GM12878 (cell line): ENCODE measurements around the gene PANK1. TPM values are rescaled to one million over a fixed set of nuclear protein-coding genes. Genes with fewer than 3 reads are reported as not detected.
A peak's percentile ranks its signal among the peaks of the same experiment; 100 is the strongest.

Experiments used
- ASH2L ChIP-seq: fragments of 300-600, 200-600 bp; sonication (generic); IDR thresholded peaks from 2 replicates; pipeline ENCODE4 v1.6.1; 2017; ENCODE audit warnings: low read depth, mild to moderate bottlenecking, borderline replicate concordance
- BCL11A ChIP-seq: IDR thresholded peaks from 2 replicates; pipeline ENCODE4 v1.6.1; 2011; ENCODE audit warnings: low read depth, low read length
- BRCA1 ChIP-seq: IDR thresholded peaks from 2 replicates; pipeline ENCODE4 v1.6.1; 2011; ENCODE audit warnings: low read depth, low read length, improper control_type of control experiment
- CREB1 ChIP-seq: IDR thresholded peaks from 2 replicates; pipeline ENCODE4 v1.6.1; 2012; ENCODE audit warnings: low read depth, mild to moderate bottlenecking, inconsistent platforms
- EZH2 ChIP-seq: IDR thresholded peaks from 2 replicates; pipeline ENCODE4 v1.6.1; 2012; ENCODE audit warnings: low read depth, mild to moderate bottlenecking, control low read depth, inconsistent platforms, low read length, borderline replicate concordance; ENCODE audit not compliant: control insufficient read depth
- GABPA ChIP-seq: IDR thresholded peaks from 2 replicates; pipeline ENCODE4 v1.6.1; 2014; ENCODE audit warnings: antibody characterized with exemption, low read depth, mild to moderate bottlenecking, inconsistent platforms
- HDAC2 ChIP-seq: fragments of 200-600 bp; sonication (generic); IDR thresholded peaks from 2 replicates; pipeline ENCODE4 v1.6.1; 2017
- HDAC6 ChIP-seq: fragments of 200-600 bp; sonication (generic); IDR thresholded peaks from one replicate; pipeline ENCODE4 v1.8.0; 2017; ENCODE audit warnings: antibody characterized with exemption; ENCODE audit not compliant: unreplicated experiment
- IRF4 ChIP-seq: IDR thresholded peaks from 2 replicates; pipeline ENCODE4 v1.6.1; 2011; ENCODE audit warnings: low read depth, low read length
- JUNB ChIP-seq: IDR thresholded peaks from 2 replicates; pipeline ENCODE4 v1.6.1; 2016; ENCODE audit warnings: antibody characterized with exemption, mild to moderate bottlenecking
- MYB ChIP-seq: fragments of 150-350 bp; IDR thresholded peaks from 2 replicates; pipeline ENCODE4 v1.6.1; 2014; ENCODE audit warnings: mild to moderate bottlenecking, low read depth, low read length, borderline replicate concordance
- MYC ChIP-seq: IDR thresholded peaks from 2 replicates; pipeline ENCODE4 v1.6.1; 2011; ENCODE audit warnings: mild to moderate bottlenecking, low read length, moderate library complexity, inconsistent platforms; ENCODE audit not compliant: insufficient read depth, insufficient replicate concordance, insufficient read length, severe bottlenecking
- NFXL1 ChIP-seq: fragments of 450-650 bp; IDR thresholded peaks from 2 replicates; pipeline ENCODE4 v1.6.1; 2017; ENCODE audit warnings: antibody characterized with exemption, mild to moderate bottlenecking, borderline replicate concordance
- PAX5 ChIP-seq: IDR thresholded peaks from 2 replicates; pipeline ENCODE4 v1.6.1; 2011; ENCODE audit warnings: low read depth, low read length, borderline replicate concordance
- PAX8 ChIP-seq: fragments of 450-650 bp; IDR thresholded peaks from 2 replicates; pipeline ENCODE4 v1.6.1; 2017; ENCODE audit warnings: mild to moderate bottlenecking, moderate library complexity
- POLR2AphosphoS2 ChIP-seq: IDR thresholded peaks from 2 replicates; pipeline ENCODE4 v1.6.1; 2011; ENCODE audit warnings: low read depth, mild to moderate bottlenecking, low read length, improper control_type of control experiment, moderate library complexity
- SIN3A ChIP-seq: IDR thresholded peaks from 2 replicates; pipeline ENCODE4 v1.6.1; 2012; ENCODE audit warnings: low read depth, low read length, improper control_type of control experiment
- SMARCA5 ChIP-seq: fragments of 450-650 bp; IDR thresholded peaks from 2 replicates; pipeline ENCODE4 v1.6.1; 2017; ENCODE audit warnings: mild to moderate bottlenecking
- SREBF2 ChIP-seq: IDR thresholded peaks from 2 replicates; pipeline ENCODE4 v1.6.1; 2012; ENCODE audit warnings: mild to moderate bottlenecking, low read length
- STAT1 ChIP-seq: fragments of 450-650 bp; conservative IDR thresholded peaks from 2 replicates; pipeline ENCODE4 v1.6.1; 2014; ENCODE audit warnings: antibody characterized with exemption, mild to moderate bottlenecking
- TCF7 ChIP-seq: IDR thresholded peaks from 2 replicates; pipeline ENCODE4 v1.6.1; 2014; ENCODE audit warnings: antibody characterized with exemption, borderline replicate concordance
- ZNF217 ChIP-seq: fragments of 450-650 bp; IDR thresholded peaks from 2 replicates; pipeline ENCODE4 v1.6.1; 2017; ENCODE audit warnings: antibody characterized with exemption, mild to moderate bottlenecking
- ZNF24 ChIP-seq: fragments of 450-650 bp; IDR thresholded peaks from 2 replicates; pipeline ENCODE4 v1.6.1; 2017; ENCODE audit warnings: antibody characterized with exemption, mild to moderate bottlenecking
- polyA plus RNA-seq, 11 experiments: library from polyadenylated mRNA; depleted of rRNA in 4 of 11; unstranded in 6 of 11; stranded (reverse) in 5 of 11; fragments of >200 nt; fragmentation: Nextera tagmentation in 4 of 11; fragmentation: Illumina TruSeq in 1 of 11; extraction: Ambion mirVana in 4 of 11; extraction: Trizol in 1 of 11; gene quantifications; 1 replicate in 1 of 11; 2 replicates in 10 of 11; pipeline versions ENCODE4 v1.2.1 to v1.2.3, GENCODE V29; 2011 to 2016; ENCODE audit warnings: inconsistent platforms in 2 of 11, missing spikeins in 2 of 11, low read depth in 1 of 11
- total RNA-seq, 4 experiments: library from RNA; depleted of rRNA in 3 of 4; stranded (reverse); fragments of >200 nt in 3 of 4; fragmentation: Illumina TruSeq in 1 of 4; extraction: Trizol in 1 of 4; gene quantifications; 2 replicates each; pipeline versions ENCODE4 v1.2.1 to v1.2.3, GENCODE V29; 2013 to 2021
- TF ChIP-seq, protein P1 (sequence below): fragments of 450-650 bp; IDR thresholded peaks from 2 replicates; pipeline ENCODE4 v1.6.1; 2018; ENCODE audit warnings: mild to moderate bottlenecking, low read depth, moderate library complexity; ENCODE audit not compliant: partially characterized antibody
- TF ChIP-seq, protein P2 (sequence below): fragments of 450-650 bp; IDR thresholded peaks from 2 replicates; pipeline ENCODE4 v1.6.1; 2014; ENCODE audit warnings: mild to moderate bottlenecking
- TF ChIP-seq, protein P3 (sequence below): IDR thresholded peaks from 2 replicates; pipeline ENCODE4 v1.6.1; 2011; ENCODE audit warnings: borderline replicate concordance, low read depth, mild to moderate bottlenecking, moderate library complexity, mixed read lengths, low read length; ENCODE audit not compliant: insufficient read depth; ENCODE audit errors: extremely low read length
- TF ChIP-seq, protein P4 (sequence below): fragments of 450-650 bp; IDR thresholded peaks from 2 replicates; pipeline ENCODE4 v1.6.1; 2017; ENCODE audit warnings: borderline replicate concordance

The PANK1 gene
- total and polyA plus RNA-seq, 10 of the 15 experiments (the other 5 are each of a cell fraction or from before 2014, with no cell fraction given) = 1.9 to 10.6 (median 5.8) TPM

DNA sequence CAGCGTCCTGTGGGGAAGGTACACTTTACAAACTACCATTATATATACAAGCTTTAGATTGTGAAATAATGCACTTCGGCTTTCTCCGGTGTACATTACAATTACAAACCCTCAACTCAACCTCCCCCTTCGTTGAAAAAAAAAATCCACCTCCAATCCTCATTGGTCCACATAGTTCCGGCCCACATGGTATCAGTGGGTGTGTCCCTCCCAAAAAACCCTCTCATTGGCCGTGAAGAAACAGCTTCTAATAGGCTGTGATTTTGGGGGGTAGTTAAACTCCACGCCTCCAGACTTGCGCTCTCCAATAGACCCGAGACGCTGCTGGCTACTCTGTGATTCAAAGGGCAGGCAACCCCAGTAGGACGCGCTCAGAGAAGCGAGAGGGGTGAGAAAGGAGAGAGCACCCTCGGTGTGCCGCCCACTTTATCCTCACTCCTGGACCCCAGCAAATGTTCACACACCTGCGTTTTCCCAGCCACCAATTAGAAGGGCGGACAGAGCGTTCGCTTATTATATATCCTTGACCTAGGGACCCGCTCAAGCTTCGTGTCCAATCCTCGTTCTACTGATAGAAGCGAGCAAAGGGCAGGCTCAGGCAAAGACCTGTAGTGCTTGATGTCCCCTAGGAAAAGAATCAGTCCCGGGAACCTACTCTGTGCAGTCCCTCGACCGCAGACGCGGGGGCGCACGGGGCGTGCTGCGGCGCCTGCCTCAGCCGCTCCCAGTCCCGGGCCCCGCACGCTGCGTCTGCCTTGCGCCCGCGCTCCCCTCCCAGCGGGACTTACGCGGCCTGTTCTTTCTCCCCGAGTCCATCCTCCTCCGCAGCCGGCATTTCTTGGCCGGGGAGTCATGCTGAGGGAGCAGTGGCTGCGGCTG, 991 bp downstream of the PANK1 start (continued):
- TF ChIP-seq, protein P1, sequence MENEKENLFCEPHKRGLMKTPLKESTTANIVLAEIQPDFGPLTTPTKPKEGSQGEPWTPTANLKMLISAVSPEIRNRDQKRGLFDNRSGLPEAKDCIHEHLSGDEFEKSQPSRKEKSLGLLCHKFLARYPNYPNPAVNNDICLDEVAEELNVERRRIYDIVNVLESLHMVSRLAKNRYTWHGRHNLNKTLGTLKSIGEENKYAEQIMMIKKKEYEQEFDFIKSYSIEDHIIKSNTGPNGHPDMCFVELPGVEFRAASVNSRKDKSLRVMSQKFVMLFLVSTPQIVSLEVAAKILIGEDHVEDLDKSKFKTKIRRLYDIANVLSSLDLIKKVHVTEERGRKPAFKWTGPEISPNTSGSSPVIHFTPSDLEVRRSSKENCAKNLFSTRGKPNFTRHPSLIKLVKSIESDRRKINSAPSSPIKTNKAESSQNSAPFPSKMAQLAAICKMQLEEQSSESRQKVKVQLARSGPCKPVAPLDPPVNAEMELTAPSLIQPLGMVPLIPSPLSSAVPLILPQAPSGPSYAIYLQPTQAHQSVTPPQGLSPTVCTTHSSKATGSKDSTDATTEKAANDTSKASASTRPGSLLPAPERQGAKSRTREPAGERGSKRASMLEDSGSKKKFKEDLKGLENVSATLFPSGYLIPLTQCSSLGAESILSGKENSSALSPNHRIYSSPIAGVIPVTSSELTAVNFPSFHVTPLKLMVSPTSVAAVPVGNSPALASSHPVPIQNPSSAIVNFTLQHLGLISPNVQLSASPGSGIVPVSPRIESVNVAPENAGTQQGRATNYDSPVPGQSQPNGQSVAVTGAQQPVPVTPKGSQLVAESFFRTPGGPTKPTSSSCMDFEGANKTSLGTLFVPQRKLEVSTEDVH = no peak
- TF ChIP-seq SMARCA5 (no peak), SREBF2 (no peak), ZNF24 (no peak), IRF4 (no peak), TCF7 (no peak), STAT1 (no peak), PAX5 (no peak), ZNF217 (no peak), ASH2L (no peak), MYB (no peak), JUNB (no peak), NFXL1 (no peak), SIN3A (0 out of 2 replicates have a peak, but pooled peaks have one; percentile 63), EZH2 (no peak), BCL11A (no peak), MYC (no peak), HDAC2 (no peak), CREB1 (peak; percentile 58), PAX8 (no peak), BRCA1 (no peak), HDAC6 (no peak), POLR2AphosphoS2 (peak; percentile 74; the same call in 1 of the 2 replicates), GABPA (no peak)
- TF ChIP-seq, protein P2, sequence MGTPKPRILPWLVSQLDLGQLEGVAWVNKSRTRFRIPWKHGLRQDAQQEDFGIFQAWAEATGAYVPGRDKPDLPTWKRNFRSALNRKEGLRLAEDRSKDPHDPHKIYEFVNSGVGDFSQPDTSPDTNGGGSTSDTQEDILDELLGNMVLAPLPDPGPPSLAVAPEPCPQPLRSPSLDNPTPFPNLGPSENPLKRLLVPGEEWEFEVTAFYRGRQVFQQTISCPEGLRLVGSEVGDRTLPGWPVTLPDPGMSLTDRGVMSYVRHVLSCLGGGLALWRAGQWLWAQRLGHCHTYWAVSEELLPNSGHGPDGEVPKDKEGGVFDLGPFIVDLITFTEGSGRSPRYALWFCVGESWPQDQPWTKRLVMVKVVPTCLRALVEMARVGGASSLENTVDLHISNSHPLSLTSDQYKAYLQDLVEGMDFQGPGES = no peak
- TF ChIP-seq, protein P3, sequence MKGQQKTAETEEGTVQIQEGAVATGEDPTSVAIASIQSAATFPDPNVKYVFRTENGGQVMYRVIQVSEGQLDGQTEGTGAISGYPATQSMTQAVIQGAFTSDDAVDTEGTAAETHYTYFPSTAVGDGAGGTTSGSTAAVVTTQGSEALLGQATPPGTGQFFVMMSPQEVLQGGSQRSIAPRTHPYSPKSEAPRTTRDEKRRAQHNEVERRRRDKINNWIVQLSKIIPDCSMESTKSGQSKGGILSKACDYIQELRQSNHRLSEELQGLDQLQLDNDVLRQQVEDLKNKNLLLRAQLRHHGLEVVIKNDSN = no peak
- TF ChIP-seq, protein P4, sequence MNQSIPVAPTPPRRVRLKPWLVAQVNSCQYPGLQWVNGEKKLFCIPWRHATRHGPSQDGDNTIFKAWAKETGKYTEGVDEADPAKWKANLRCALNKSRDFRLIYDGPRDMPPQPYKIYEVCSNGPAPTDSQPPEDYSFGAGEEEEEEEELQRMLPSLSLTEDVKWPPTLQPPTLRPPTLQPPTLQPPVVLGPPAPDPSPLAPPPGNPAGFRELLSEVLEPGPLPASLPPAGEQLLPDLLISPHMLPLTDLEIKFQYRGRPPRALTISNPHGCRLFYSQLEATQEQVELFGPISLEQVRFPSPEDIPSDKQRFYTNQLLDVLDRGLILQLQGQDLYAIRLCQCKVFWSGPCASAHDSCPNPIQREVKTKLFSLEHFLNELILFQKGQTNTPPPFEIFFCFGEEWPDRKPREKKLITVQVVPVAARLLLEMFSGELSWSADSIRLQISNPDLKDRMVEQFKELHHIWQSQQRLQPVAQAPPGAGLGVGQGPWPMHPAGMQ = no peak
